HepG2 (cell line): ENCODE data around the gene GABRG3. TPM values are rescaled to one million over a fixed set of nuclear protein-coding genes. Genes with fewer than 3 reads are reported as not detected.

Experiments
- ATAC-seq: fragments of 200-7000 bp; cut with Tn5 transposase; 3 replicates; pipeline ENCODE4 v1.9.1; 2020; ENCODE audit warnings: mild to moderate bottlenecking, moderate library complexity
- BruUV-seq: library from RNA; stranded (reverse); fragments of 400-500 nt; replicated peaks from 2 replicates; lab custom pipeline; 2021; lab: Mats Ljungman, UMichigan
- CTCF ChIA-PET: fragments of 300-600 bp; formaldehyde crosslinking; extraction: SDS; loops from one replicate; lab custom pipeline; 2021; ENCODE audit warnings: low total read pairs, inconsistent platforms, low intra/inter-chr PET ratio; lab: Yijun Ruan, JAX
- POLR2A ChIA-PET: fragments of 350-600 bp; sonication (Branson Sonifier 250); formaldehyde crosslinking; loops from one replicate; lab custom pipeline; 2020; ENCODE audit warnings: antibody characterized with exemption, inconsistent platforms; lab: Yijun Ruan, JAX
- DNase-seq: peaks from one replicate; pipeline ENCODE4 v3.0.0-alpha.2; 2015; ENCODE audit warnings: low spot score
- FAIRE-seq: peaks from 3 replicates; lab custom pipeline; 2011; peaks lifted over from hg19 to GRCh38; lab: Jason Lieb, UNC
- H2AFZ ChIP-seq: one replicate; pipeline ENCODE4 v1.6.1; 2011; ENCODE audit warnings: low read length, inconsistent platforms
- H3K27ac ChIP-seq: fragments of 300-600 bp; 3 replicates; pipeline ENCODE4 v1.8.0; 2011; ENCODE audit warnings: mixed run types, mild to moderate bottlenecking, mixed read lengths, low read length, inconsistent platforms; ENCODE audit not compliant: insufficient read depth; ENCODE audit errors: extremely low read length
- H3K27me3 ChIP-seq, 2 experiments: fragments of 200-600 bp in 1 of 2; 2 replicates in 1 of 2; 3 replicates in 1 of 2; pipeline versions ENCODE4 v1.6.0 to v1.8.0; 2011; ENCODE audit warnings: low read length in 2 of 2, mild to moderate bottlenecking in 2 of 2, moderate library complexity in 2 of 2, inconsistent platforms in 1 of 2; ENCODE audit not compliant: insufficient read depth in 2 of 2, control insufficient read depth in 1 of 2
- H3K36me3 ChIP-seq, 2 experiments: fragments of 200-600 bp in 1 of 2; replicated peaks in 1 of 2; 2 replicates in 1 of 2; 3 replicates in 1 of 2; pipeline versions ENCODE4 v1.5.1 to v1.8.0; 2011; ENCODE audit warnings: low read length in 2 of 2, inconsistent platforms in 1 of 2; ENCODE audit not compliant: insufficient read depth in 2 of 2, control insufficient read depth in 1 of 2
- H3K4me1 ChIP-seq: 2 replicates; pipeline ENCODE4 v1.5.1; 2012; ENCODE audit warnings: low read length, inconsistent platforms; ENCODE audit not compliant: insufficient read depth
- H3K4me2 ChIP-seq: 2 replicates; pipeline ENCODE4 v1.6.0; 2011; ENCODE audit warnings: low read depth, low read length, inconsistent platforms
- H3K4me3 ChIP-seq, 3 experiments: fragments of 200-600 bp in 1 of 3; sonication (generic), shearing (Covaris generic) in 1 of 3; replicated peaks in 1 of 3; 2 replicates each; pipeline ENCODE4 v1.5.1; 2011 to 2016; ENCODE audit warnings: low read length in 3 of 3, inconsistent platforms in 2 of 3, low read depth in 2 of 3, mild to moderate bottlenecking in 2 of 3, control low read depth in 1 of 3, mixed read lengths in 1 of 3; ENCODE audit not compliant: insufficient read depth in 1 of 3
- H3K79me2 ChIP-seq: one replicate; pipeline ENCODE4 v1.6.1; 2011; ENCODE audit warnings: low read length, inconsistent platforms; ENCODE audit not compliant: insufficient read depth
- H3K9ac ChIP-seq: 2 replicates; pipeline ENCODE4 v1.6.0; 2011; ENCODE audit warnings: mild to moderate bottlenecking, low read depth, low read length, inconsistent platforms; ENCODE audit not compliant: insufficient read depth
- H3K9me3 ChIP-seq: 2 replicates; pipeline ENCODE4 v1.5.1; 2012; ENCODE audit warnings: mild to moderate bottlenecking, low read length
- H4K20me1 ChIP-seq: 2 replicates; pipeline ENCODE4 v1.6.0; 2011; ENCODE audit warnings: inconsistent platforms, mild to moderate bottlenecking, low read length, moderate library complexity; ENCODE audit not compliant: insufficient read depth
- ARHGAP35 ChIP-seq: sonication (generic); formaldehyde crosslinking; IDR thresholded peaks from 2 replicates; pipeline ENCODE4 v1.9.0; 2022; ENCODE audit warnings: mild to moderate bottlenecking, inconsistent platforms, moderate library complexity, missing genetic modification reagents, borderline replicate concordance
- HOXA3 ChIP-seq: sonication (generic); formaldehyde crosslinking; IDR thresholded peaks from 2 replicates; pipeline ENCODE4 v1.5.0; 2020; ENCODE audit warnings: missing genetic modification reagents
- HOXA9 ChIP-seq: sonication (generic); formaldehyde crosslinking; IDR thresholded peaks from 2 replicates; pipeline ENCODE4 v1.8.1; 2022; ENCODE audit warnings: missing genetic modification reagents, mild to moderate bottlenecking, moderate library complexity, borderline replicate concordance
- IRF2 ChIP-seq: IDR thresholded peaks from 2 replicates; pipeline ENCODE4 v1.6.1; 2018; ENCODE audit warnings: missing genetic modification reagents, missing compliant biosample characterization
- RBFOX2 ChIP-seq: fragments of 200-400 bp; formaldehyde crosslinking; IDR thresholded peaks from 2 replicates; pipeline ENCODE4 v1.6.1; 2017; ENCODE audit warnings: low read depth, mild to moderate bottlenecking, low read length
- SIX4 ChIP-seq: sonication (generic); formaldehyde crosslinking; IDR thresholded peaks from 2 replicates; pipeline ENCODE4 v1.4.0; 2020; ENCODE audit warnings: missing genetic modification reagents
- TFE3 ChIP-seq: IDR thresholded peaks from 2 replicates; pipeline ENCODE4 v1.6.1; 2016
- TSC22D2 ChIP-seq: sonication (generic); formaldehyde crosslinking; IDR thresholded peaks from 2 replicates; pipeline ENCODE4 v1.5.1; 2020; ENCODE audit warnings: missing genetic modification reagents, mild to moderate bottlenecking, borderline replicate concordance
- WIZ ChIP-seq: sonication (generic); formaldehyde crosslinking; IDR thresholded peaks from 2 replicates; pipeline ENCODE4 v1.5.1; 2020; ENCODE audit warnings: mild to moderate bottlenecking, missing genetic modification reagents
- ZEB1 ChIP-seq: IDR thresholded peaks from 2 replicates; pipeline ENCODE4 v1.6.1; 2012; ENCODE audit warnings: mild to moderate bottlenecking, low read depth, inconsistent platforms; ENCODE audit not compliant: insufficient replicate concordance
- ZFAT ChIP-seq: sonication (generic); formaldehyde crosslinking; conservative IDR thresholded peaks from 2 replicates; pipeline ENCODE4 v1.8.1; 2023; ENCODE audit warnings: missing genetic modification reagents, inconsistent platforms
- ZNF264 ChIP-seq: sonication (generic); formaldehyde crosslinking; IDR thresholded peaks from 2 replicates; pipeline ENCODE4 v1.4.0; 2020; ENCODE audit warnings: missing genetic modification reagents
- ZNF546 ChIP-seq: sonication (generic); formaldehyde crosslinking; conservative IDR thresholded peaks from 2 replicates; pipeline ENCODE4 v1.8.1; 2023; ENCODE audit warnings: mild to moderate bottlenecking, missing genetic modification reagents
- ZNF557 ChIP-seq: sonication (generic); formaldehyde crosslinking; IDR thresholded peaks from 2 replicates; pipeline ENCODE4 v1.4.0; 2020; ENCODE audit warnings: missing genetic modification reagents
- ZNF670 ChIP-seq: sonication (generic); formaldehyde crosslinking; IDR thresholded peaks from 2 replicates; pipeline ENCODE4 v1.8.0; 2022; ENCODE audit warnings: mild to moderate bottlenecking, missing genetic modification reagents, borderline replicate concordance
- ZSCAN22 ChIP-seq: sonication (generic); formaldehyde crosslinking; IDR thresholded peaks from 2 replicates; pipeline ENCODE4 v1.4.0; 2020; ENCODE audit warnings: mild to moderate bottlenecking, missing genetic modification reagents
- WGBS: methylation state at CpG from one replicate; pipeline ENCODE4 v1.1.6; 2017; ENCODE audit warnings: low lambda C conversion rate; 5-methylcytosine and 5-hydroxymethylcytosine counted together
- in situ Hi-C: cut with HindIII; loops from 2 replicates; pipeline ENCODE4 v1.10.0; 2017; ENCODE audit warnings: low pct_unique_long_range_greater_than_20kb; ENCODE audit not compliant: extremely low pct_ligation_motif_present
- intact Hi-C: fragments of 100-400 bp; cut with micrococcal nuclease; formaldehyde crosslinking; loops from one replicate; pipeline ENCODE4 v1.10.0; 2022; ENCODE audit not compliant: unreplicated experiment
- polyA plus RNA-seq, 8 experiments: library from polyadenylated mRNA; depleted of rRNA in 3 of 8; stranded (reverse) in 7 of 8; unstranded in 1 of 8; fragments of >200 nt; fragmentation: Illumina TruSeq in 4 of 8; extraction: Trizol in 4 of 8; gene quantifications; 2 replicates each; pipeline versions ENCODE4 v1.2.1 to v1.2.3, GENCODE V29; 2011 to 2016; ENCODE audit warnings: low read depth in 4 of 8, missing spikeins in 1 of 8, mixed read lengths in 1 of 8; ENCODE audit not compliant: insufficient read depth in 1 of 8
- total RNA-seq, 5 experiments: library from RNA; depleted of rRNA; stranded (reverse); fragments of >200 nt; fragmentation: Illumina TruSeq; extraction: Trizol; gene quantifications; 2 replicates each; pipeline ENCODE4 v1.2.3, GENCODE V29; 2016; ENCODE audit warnings: low read depth in 1 of 5
- TF ChIP-seq, protein P1 (sequence below): sonication (generic); formaldehyde crosslinking; IDR thresholded peaks from 2 replicates; pipeline ENCODE4 v1.5.1; 2020; ENCODE audit warnings: missing genetic modification reagents, mild to moderate bottlenecking, borderline replicate concordance
- TF ChIP-seq, protein P2 (sequence below): sonication (generic); formaldehyde crosslinking; IDR thresholded peaks from 2 replicates; pipeline ENCODE4 v1.4.0; 2020; ENCODE audit warnings: mild to moderate bottlenecking, missing genetic modification reagents, borderline replicate concordance
- TF ChIP-seq, protein P3 (sequence below): sonication (generic); formaldehyde crosslinking; IDR thresholded peaks from 2 replicates; pipeline ENCODE4 v1.4.0; 2020; ENCODE audit warnings: missing genetic modification reagents, borderline replicate concordance

GABRG3 gene
- total and polyA plus RNA-seq, 2 of the 13 experiments (the other 11 are each of a cell fraction or from before 2014, with no cell fraction given) = not detected

DNA sequence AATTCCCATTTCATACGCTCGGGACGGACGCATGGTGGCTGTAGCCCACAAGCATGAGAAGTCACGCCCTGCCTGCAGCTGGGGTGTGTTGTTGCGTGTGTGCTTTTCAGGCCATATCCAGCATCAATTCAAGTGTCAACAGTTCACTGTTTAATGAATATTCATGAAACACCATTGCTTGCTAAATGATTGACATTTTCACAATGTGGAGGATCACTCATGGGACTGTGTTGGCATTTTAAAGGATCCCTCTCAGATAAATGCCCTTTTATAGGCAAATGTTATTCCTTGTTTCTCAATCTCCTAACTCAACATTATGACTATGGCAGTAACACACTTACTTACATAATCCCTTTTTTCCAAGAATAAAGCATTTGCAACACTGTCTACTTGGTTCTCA lies 511.3 kb downstream of the GABRG3 start:
- no peaks in the 10 kb centered on the region for H3K27me3 ChIP-seq
- in situ Hi-C loops = no loop called here
- TF ChIP-seq ARHGAP35 (CRISPR knock-in tag) (no peak), ZFAT (CRISPR knock-in tag) (no peak), ZNF546 (CRISPR knock-in tag) (no peak), TFE3 (CRISPR knock-in tag) (no peak), HOXA3 (CRISPR knock-in tag) (no peak), HOXA9 (CRISPR knock-in tag) (no peak), ZNF264 (CRISPR knock-in tag) (no peak), ZSCAN22 (CRISPR knock-in tag) (no peak), RBFOX2 (no peak), ZNF557 (CRISPR knock-in tag) (no peak), SIX4 (no peak), WIZ (CRISPR knock-in tag) (no peak), IRF2 (no peak), ZNF670 (CRISPR knock-in tag) (no peak), TSC22D2 (CRISPR knock-in tag) (no peak), ZEB1 (no peak)
- TF ChIP-seq, protein P1, sequence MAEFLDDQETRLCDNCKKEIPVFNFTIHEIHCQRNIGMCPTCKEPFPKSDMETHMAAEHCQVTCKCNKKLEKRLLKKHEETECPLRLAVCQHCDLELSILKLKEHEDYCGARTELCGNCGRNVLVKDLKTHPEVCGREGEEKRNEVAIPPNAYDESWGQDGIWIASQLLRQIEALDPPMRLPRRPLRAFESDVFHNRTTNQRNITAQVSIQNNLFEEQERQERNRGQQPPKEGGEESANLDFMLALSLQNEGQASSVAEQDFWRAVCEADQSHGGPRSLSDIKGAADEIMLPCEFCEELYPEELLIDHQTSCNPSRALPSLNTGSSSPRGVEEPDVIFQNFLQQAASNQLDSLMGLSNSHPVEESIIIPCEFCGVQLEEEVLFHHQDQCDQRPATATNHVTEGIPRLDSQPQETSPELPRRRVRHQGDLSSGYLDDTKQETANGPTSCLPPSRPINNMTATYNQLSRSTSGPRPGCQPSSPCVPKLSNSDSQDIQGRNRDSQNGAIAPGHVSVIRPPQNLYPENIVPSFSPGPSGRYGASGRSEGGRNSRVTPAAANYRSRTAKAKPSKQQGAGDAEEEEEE (CRISPR knock-in tag) = no peak
- TF ChIP-seq, protein P2, sequence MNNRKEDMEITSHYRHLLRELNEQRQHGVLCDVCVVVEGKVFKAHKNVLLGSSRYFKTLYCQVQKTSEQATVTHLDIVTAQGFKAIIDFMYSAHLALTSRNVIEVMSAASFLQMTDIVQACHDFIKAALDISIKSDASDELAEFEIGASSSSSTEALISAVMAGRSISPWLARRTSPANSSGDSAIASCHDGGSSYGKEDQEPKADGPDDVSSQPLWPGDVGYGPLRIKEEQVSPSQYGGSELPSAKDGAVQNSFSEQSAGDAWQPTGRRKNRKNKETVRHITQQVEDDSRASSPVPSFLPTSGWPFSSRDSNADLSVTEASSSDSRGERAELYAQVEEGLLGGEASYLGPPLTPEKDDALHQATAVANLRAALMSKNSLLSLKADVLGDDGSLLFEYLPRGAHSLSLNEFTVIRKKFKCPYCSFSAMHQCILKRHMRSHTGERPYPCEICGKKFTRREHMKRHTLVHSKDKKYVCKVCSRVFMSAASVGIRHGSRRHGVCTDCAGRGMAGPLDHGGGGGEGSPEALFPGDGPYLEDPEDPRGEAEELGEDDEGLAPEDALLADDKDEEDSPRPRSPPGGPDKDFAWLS (CRISPR knock-in tag) = no peak
- TF ChIP-seq, protein P3, sequence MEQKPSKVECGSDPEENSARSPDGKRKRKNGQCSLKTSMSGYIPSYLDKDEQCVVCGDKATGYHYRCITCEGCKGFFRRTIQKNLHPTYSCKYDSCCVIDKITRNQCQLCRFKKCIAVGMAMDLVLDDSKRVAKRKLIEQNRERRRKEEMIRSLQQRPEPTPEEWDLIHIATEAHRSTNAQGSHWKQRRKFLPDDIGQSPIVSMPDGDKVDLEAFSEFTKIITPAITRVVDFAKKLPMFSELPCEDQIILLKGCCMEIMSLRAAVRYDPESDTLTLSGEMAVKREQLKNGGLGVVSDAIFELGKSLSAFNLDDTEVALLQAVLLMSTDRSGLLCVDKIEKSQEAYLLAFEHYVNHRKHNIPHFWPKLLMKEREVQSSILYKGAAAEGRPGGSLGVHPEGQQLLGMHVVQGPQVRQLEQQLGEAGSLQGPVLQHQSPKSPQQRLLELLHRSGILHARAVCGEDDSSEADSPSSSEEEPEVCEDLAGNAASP = no peak
- FAIRE-seq = no peak
- no peak overlapping the region for H2AFZ ChIP-seq
- no peak for ATAC-seq
- ChIA-PET CTCF (no interaction called here), POLR2A (no interaction called here)
- H3K27ac ChIP-seq = no peak overlapping the region
- H3K4me2 ChIP-seq = no peak overlapping the region
- 68% methylated on average over 6 of the region's 6 CpGs for WGBS
- intact Hi-C loops = no loop called here
- no peaks in the 10 kb centered on the region for H3K36me3 ChIP-seq
- H3K79me2 ChIP-seq = no peaks in the 10 kb centered on the region
- no peaks in the 10 kb centered on the region for H4K20me1 ChIP-seq
- no peak overlapping the region for H3K9ac ChIP-seq
- no peak for DNase-seq
- no peaks in the 10 kb centered on the region for H3K4me1 ChIP-seq
- no peak overlapping the region for H3K4me3 ChIP-seq
- no TSS peak for BruUV-seq
- peaks cover 63% of the 10 kb centered on the region for H3K9me3 ChIP-seq
